AG08395 (cell line): ENCODE data around the gene TMEM198.
A peak's percentile ranks its signal among the peaks of the same experiment; 100 is the strongest.

Experiments
- DNase-seq: peaks from one replicate; pipeline ENCODE4 v3.0.0; 2012; ENCODE audit warnings: mixed read lengths, low spot score

The TMEM198 gene

GRCh38 chr2:219562049-219563020 is 18.5 kb downstream of the TMEM198 start:
- DNase-seq = no peak

- no peak for DNase-seq
Observed at GRCh38 chr2:219563271-219563928, 19.6 kb downstream of the TMEM198 start.

- no peak for DNase-seq
Observed at GRCh38 chr2:219565130-219566080, 21.6 kb downstream of the TMEM198 start.

GRCh38 chr2:219566640-219567039 is 22.8 kb downstream of the TMEM198 start:
- no peak for DNase-seq

DNA sequence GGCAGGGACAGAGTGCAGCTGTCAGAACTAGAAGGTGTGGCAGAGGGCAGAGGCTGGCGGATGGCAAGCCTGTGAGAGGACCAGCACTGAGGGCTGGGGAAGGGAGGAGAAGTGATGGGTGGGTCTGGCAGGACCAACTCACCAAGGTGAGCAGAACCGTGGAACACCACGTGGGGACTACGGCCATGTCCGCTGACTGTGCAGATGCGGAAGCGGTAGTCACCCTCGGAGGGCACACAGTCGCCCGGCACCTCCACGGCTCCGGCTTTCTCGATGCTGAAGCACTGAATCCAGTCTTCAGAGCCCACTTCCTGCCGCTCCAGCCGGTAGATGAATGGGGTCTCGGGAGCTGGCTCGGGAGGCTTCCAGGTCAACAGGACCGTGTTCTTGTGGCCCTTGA is 23.3 kb downstream of the TMEM198 start:
- no peak for DNase-seq

DNA sequence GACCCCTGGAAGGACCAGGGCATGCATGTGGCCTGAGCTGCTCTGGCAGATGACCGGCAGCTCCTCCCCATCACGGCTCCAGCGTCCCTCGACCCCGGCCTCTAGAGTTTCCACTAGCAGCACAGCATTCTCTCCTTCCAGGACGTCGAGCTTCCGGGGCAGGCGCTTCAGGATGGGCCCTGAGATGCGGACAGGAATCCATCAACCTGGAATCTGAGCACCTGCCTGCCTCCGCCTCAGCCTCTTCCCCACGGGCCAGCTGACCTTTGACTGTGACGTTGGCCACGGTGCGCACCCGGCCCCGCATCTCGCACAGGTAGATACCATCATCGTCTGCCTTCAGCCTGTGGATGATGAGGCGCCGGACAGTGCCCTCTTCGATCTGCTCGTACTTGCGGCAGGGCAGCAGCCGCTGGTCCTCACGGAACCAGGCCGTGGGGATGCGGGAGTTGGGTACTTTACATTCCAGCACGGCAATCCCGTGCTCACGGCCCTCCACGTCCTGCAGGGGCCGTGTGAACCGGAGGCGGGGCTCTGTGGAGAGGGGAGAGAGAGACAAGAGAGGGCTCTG is 24.0 kb downstream of the TMEM198 start:
- DNase-seq = no peak

DNA sequence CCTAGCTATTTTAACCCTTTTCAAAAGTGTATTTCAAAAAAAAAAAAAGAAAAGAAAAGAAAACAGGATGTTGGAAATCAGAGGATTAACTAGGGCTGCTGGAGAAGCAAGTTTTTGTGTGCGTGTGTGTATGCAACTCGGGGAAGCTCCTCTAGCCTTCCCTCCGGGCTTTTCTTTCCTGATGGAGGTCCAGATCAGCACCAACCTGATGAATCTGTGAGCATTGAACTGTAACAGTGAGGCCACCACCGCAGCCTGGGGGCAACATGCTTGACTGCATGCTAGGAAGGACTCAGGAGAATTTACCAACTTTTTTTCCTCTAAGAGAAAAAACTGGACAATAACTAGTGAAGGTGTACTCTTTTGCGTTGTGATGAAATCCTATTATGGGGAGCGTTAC is 25.2 kb downstream of the TMEM198 start:
- DNase-seq = no peak

- no peak for DNase-seq
Observed at GRCh38 chr2:219569635-219570034, 25.8 kb downstream of the TMEM198 start.

DNA sequence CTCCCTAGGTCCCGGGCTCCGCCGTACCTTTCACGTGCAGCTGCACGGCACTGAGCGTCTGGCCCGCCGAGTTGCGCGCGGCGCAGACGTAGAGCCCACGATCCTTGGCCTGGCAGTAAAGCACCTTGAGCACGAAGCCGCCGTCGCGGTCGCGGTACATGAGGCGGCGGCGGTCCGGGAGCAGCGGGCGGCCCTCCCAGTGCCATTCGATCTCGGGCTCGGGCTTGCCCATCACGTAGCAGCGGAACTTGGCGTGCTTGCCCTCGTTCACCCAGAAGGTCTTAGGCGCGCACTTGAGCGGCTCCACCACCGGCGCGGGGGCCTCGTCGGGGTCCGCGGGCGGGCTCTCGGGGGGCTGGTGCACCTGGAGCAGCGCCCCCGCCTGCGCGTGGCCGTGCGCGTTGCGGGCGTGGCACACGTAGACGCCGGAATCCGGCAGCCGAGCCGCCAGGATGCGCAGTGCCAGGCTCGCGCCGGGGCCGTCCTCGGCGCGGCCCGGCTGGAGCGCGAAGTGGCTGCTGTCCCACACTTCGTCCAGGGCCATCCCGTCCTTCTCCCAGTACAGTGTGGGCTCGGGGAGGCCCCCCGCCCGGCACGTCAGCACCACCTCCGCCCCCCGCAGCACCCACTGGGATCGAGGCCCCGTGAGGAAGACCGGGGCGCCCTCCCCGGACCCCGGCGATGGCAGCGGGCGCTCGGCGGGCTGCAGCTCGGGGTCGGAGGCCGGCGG is 26.5 kb downstream of the TMEM198 start:
- DNase-seq = peak; percentile 72

GRCh38 chr2:219570924-219571310 is 27.1 kb downstream of the TMEM198 start:
- DNase-seq = peak; percentile 12

DNA sequence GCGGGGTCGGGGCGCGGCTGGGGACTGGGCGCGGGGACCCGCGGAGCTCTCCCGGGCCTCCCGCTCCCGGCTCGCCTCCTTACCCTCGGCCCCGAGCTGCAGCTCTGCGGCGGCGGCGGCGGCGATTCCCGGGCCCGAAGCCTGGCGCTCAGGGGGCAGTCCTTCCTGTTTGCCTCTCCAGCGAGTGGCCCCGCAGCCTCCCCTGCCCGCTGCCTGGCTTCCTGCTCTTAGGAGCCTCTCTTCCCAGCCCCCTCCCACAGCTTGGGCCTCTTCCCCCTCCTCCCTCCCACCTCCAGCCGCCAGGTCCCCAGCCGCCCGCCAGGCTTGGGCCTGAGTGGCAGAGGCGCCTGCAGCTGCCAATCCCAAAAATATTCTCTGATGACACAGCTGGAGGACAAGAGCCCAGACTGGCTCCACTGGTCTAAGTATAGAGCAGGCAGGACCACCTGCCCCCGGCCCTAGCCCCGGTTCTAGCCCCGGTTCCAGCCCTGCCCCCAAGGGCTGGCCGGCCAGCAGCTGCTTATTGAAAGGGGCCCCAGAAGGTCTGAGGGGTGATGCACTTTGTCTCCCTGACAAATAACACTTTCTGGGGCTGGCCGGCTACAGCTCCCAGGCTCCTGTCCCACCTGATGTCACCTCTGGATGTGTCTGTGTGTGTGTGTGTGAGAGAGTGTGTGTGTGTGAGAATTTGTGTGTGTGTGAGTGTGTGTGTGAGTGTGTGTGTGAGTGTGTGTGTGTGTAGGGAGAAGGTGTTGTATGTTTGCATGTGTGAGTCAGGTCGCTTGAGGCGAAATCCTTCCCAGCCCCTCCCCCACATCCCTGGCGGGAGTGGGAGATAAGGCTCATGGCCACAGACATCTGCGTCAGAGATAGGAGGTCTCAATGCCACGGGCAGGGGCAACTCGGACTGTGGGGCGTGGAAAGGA is 27.7 kb downstream of the TMEM198 start, which contains the start of gene OBSL1:
Gene OBSL1, minus strand, starts transcription at position 229 of the 926 bp plus-strand sequence. CDS start 307 bp downstream, outside the sequence.
- DNase-seq = peak; percentile 72

- no peak for DNase-seq
Observed at GRCh38 chr2:219572237-219573001, 28.6 kb downstream of the TMEM198 start, which contains the start of gene INHA. INHA (plus strand) TSS chr2:219572310; CDS start chr2:219572375, 65 bp downstream.

DNA sequence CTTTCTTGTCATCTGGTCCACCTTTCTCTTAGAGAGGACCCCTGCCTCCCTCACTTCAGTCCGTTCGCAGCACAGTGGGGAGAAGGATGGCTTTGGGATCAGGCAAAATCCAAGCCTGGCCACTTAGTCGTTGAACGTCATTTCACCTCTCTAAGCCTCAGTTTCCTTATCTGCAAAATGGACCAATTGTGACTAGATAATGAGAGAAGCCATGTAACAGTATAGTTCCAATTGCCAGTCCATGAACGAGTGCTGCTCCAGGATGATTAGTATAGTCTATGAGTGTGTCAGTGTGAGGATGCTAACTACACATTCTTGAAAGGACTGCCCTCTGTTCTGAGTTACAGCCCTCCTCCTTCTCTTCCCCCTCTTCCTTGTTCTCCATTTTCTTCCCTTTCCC is 29.3 kb downstream of the TMEM198 start:
- DNase-seq = no peak

DNA sequence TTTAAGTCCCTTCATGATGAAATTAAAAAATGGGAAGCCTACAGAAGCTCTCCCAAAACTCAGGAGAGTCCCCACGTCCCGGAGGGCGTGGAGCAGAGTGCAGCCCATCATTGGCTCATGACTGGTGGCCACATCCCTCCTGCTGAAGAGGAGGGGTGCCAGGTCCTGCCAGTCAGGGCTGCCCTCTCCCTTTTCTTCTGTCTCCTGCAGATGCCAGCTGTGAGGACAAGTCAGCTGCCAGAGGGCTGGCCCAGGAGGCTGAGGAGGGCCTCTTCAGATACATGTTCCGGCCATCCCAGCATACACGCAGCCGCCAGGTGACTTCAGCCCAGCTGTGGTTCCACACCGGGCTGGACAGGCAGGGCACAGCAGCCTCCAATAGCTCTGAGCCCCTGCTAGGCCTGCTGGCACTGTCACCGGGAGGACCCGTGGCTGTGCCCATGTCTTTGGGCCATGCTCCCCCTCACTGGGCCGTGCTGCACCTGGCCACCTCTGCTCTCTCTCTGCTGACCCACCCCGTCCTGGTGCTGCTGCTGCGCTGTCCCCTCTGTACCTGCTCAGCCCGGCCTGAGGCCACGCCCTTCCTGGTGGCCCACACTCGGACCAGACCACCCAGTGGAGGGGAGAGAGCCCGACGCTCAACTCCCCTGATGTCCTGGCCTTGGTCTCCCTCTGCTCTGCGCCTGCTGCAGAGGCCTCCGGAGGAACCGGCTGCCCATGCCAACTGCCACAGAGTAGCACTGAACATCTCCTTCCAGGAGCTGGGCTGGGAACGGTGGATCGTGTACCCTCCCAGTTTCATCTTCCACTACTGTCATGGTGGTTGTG is 30.9 kb downstream of the TMEM198 start:
- DNase-seq = no peak

DNA sequence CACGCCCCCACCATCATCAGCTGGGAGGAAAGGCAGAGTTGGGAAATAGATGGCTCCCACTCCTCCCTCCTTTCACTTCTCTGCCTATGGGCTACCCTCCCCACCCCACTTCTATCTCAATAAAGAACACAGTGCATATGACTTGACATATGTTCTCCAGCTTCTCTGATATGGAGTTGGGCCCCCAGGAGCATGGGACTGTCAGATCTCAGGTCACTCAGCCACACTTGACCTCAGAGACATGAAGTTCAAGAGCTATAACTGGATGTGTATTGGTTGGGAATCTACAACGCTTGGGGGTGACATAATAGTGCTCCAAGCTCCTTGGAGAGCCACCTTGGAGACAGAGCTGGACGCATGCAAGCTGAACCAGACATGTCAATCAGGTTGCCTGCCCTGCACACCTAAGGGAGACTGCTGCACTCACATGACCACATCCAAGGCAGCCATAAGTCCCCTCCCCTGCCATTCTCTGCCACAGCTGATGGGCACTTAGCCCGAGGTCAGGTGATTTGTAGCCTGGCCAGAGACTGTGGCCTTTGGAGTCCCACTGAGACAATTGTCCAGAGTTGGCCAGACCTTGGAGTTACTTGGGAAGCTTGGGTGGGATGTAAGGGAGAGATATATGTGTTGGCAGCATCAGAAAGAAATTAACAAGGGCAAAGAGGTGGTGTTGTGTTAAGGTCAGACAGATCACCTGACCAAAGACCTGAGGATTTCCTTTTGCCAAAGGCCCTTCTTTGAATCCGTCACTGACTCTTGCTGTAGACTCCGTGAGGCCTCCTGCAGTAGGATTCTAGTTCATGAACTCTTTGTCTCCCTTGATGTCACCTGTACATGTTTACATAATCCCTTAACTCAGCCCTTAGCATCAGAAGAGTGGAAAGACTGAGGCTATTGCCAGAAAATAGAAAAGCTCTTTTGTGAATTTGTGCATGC is 32.0 kb downstream of the TMEM198 start:
- no peak for DNase-seq

- no peak for DNase-seq
Observed at GRCh38 chr2:219576505-219577388, 32.9 kb downstream of the TMEM198 start.
